Tibial nerve (tissue), 4 donors: Measurements from ENCODE around the gene SHISA2. TPM values are rescaled to one million over a fixed set of nuclear protein-coding genes. Genes with fewer than 3 reads are reported as not detected.

Source experiments
- DNase-seq, 2 donors: peaks; one replicate each; pipeline ENCODE4 v3.0.0-alpha.2; 2019; ENCODE audit warnings: low spot score in 2 of 2
- H3K27ac ChIP-seq, 4 donors: fragments of 200-600 bp; sonication (generic) in 3 of 4; one replicate each; pipeline ENCODE4 v1.5.1; 2017 to 2019; ENCODE audit warnings: mild to moderate bottlenecking in 1 of 4
- H3K27me3 ChIP-seq, 2 donors: fragments of 200-600 bp; sonication (generic) in 1 of 2; one replicate each; pipeline versions ENCODE4 v1.5.1 to v1.6.0; 2017 to 2019
- H3K36me3 ChIP-seq, 3 donors: fragments of 200-600 bp; sonication (generic); one replicate each; pipeline ENCODE4 v1.5.1; 2018 to 2019
- H3K4me1 ChIP-seq, 4 donors: fragments of 200-600 bp; sonication (generic) in 3 of 4; one replicate each; pipeline ENCODE4 v1.5.1; 2017 to 2019
- H3K4me3 ChIP-seq, 4 donors: fragments of 200-600 bp; sonication (generic) in 3 of 4; one replicate each; pipeline ENCODE4 v1.5.1; 2017 to 2019; ENCODE audit warnings: mild to moderate bottlenecking in 1 of 4, moderate library complexity in 1 of 4
- H3K9me3 ChIP-seq, 4 donors: fragments of 200-600 bp; sonication (generic) in 3 of 4; one replicate each; pipeline ENCODE4 v1.5.1; 2017 to 2019
- CTCF ChIP-seq, 5 experiments: fragments of 200-600 bp in 3 of 5; fragments of 450-650 bp in 2 of 5; sonication (generic) in 3 of 5; IDR thresholded peaks; one replicate each; pipeline ENCODE4 v1.5.1; 2016 to 2019; ENCODE audit warnings: antibody characterized with exemption in 5 of 5, mild to moderate bottlenecking in 3 of 5, moderate library complexity in 2 of 5
- EP300 ChIP-seq, 2 donors: sonication (generic); formaldehyde crosslinking; IDR thresholded peaks; one replicate each; pipeline ENCODE4 v1.6.1; 2017; ENCODE audit warnings: antibody characterized with exemption in 2 of 2, mild to moderate bottlenecking in 1 of 2
- POLR2A ChIP-seq, 2 donors: fragments of 450-650 bp; IDR thresholded peaks; one replicate each; pipeline ENCODE4 v1.6.1; 2017; ENCODE audit warnings: antibody characterized with exemption in 2 of 2, mild to moderate bottlenecking in 2 of 2, moderate library complexity in 2 of 2
- WGBS, 2 donors: methylation state at CpG; one replicate each; pipeline ENCODE4 v1.1.5; 2018; 5-methylcytosine and 5-hydroxymethylcytosine counted together
- total RNA-seq, 4 donors: library from RNA; depleted of rRNA; stranded (reverse); fragments of >200 nt; gene quantifications; one replicate each; pipeline ENCODE4 v1.1.0, GENCODE V29; 2016

The SHISA2 gene
- total RNA-seq, 4 donors from 2014 or later: 2.1 to 7.5 (median 4.6) TPM

DNA sequence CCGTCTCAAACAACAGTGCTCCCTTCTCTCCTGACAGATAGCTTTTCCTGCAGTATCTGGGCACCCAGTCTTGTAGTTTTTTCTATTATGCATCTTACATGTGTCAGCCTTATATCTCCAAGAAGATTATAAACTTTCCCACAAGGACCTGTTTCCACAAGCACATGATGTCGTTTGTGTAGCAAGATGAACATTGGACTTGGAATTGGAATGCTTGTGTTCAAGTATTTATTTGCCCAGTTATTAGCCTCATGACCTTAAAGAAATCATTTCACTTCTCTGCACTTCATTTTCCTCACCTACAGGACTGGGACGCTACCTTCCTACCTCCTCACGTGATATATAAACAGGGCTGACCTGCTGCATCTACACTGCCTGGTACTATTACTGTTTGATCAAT lies 21.5 kb downstream of the SHISA2 start:
- Histone ChIP-seq H3K4me3 (no peak overlapping the region), H3K27me3 (no peaks in the 10 kb centered on the region), H3K36me3 (no peaks in the 10 kb centered on the region), H3K4me1 (no peaks in the 10 kb centered on the region), H3K9me3 (no peaks in the 10 kb centered on the region), H3K27ac (no peak overlapping the region)
- no peak for DNase-seq
- 90 to 91% methylated on average over 4 of the region's 4 CpGs for WGBS, 2 donors
- TF ChIP-seq POLR2A (IDR thresholded peaks at IDR 0.05) (no peak), CTCF (IDR thresholded peaks at IDR 0.05) (no peak), EP300 (IDR thresholded peaks at IDR 0.05) (no peak)

DNA sequence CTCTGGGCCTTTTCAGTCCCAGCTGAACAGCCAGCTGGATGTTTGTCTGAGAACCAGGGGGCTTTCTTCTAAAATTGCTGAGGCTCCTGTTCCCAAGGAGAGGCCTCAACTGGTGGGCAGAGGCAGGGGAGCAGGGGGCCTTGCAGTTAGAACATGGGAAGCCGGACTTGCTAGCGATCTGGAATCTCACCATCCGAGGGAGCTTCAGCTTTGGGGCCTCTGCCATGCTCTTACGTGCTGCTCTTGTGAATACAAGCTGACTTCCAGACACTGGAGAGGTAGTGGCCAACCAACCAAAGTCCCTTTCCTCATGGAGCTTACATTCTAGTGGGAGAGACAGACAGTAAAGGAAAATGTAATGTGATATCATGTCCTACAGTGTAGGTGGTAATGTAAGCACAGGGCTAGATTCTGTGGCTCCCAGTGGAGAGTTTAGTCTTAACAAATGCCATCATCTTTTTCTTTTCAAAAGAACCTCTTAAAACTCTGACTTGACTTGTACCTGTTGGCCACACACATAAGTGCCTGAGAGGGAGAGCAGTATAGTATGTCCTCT lies 22.2 kb downstream of the SHISA2 start:
- Histone ChIP-seq H3K36me3 (no peaks in the 10 kb centered on the region), H3K4me3 (no peak overlapping the region), H3K4me1 (no peaks in the 10 kb centered on the region), H3K27me3 (no peaks in the 10 kb centered on the region), H3K9me3 (no peaks in the 10 kb centered on the region), H3K27ac (no peak overlapping the region)
- 83 to 88% methylated on average over 4 of the region's 4 CpGs for WGBS, 2 donors
- DNase-seq: no peak
- no peak for TF ChIP-seq EP300 (IDR thresholded peaks at IDR 0.05)
- no peak for TF ChIP-seq CTCF (IDR thresholded peaks at IDR 0.05)
- TF ChIP-seq POLR2A (IDR thresholded peaks at IDR 0.05): no peak

DNA sequence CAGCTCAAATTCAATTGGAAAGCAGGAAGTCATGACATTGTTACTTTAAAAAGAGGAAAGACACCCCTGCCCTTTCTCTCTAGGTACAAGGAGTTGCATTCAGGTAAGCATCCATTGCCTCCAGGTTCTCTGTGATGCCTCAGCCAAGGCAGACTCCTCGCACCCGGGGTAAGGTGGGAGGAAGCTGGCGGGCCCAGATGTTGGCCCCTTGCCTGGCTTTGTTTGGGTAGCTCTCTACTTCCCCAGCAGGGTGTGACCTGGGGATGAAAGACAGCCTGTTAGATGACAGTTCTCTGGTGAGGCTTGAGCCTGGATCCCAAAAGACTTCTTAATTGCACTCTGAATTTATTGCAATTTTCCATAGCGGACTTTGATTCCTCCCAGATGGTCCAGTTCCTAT lies 25.6 kb downstream of the SHISA2 start:
- no peaks in the 10 kb centered on the region for H3K9me3 ChIP-seq
- no peaks in the 10 kb centered on the region for H3K36me3 ChIP-seq
- no peaks in the 10 kb centered on the region for H3K27me3 ChIP-seq
- WGBS, 2 donors: 82 to 88% methylated on average over 1 to 4 of the region's 4 CpGs
- DNase-seq: no peak
- H3K27ac ChIP-seq: no peak overlapping the region
- peaks cover 0 to 3% (median 0%) of the 10 kb centered on the region in 4 donors for H3K4me1 ChIP-seq
- no peak for TF ChIP-seq CTCF (IDR thresholded peaks at IDR 0.05)
- TF ChIP-seq POLR2A (IDR thresholded peaks at IDR 0.05): no peak
- TF ChIP-seq EP300 (IDR thresholded peaks at IDR 0.05): no peak
- no peak overlapping the region for H3K4me3 ChIP-seq

- 93 to 95% methylated on average over 4 of the region's 4 CpGs for WGBS, 2 donors
- Histone ChIP-seq H3K27ac (no peak overlapping the region), H3K4me3 (no peak overlapping the region), H3K27me3 (no peaks in the 10 kb centered on the region), H3K36me3 (no peaks in the 10 kb centered on the region), H3K4me1 (peaks cover 0 to 3% (median 0%) of the 10 kb centered on the region in 4 donors), H3K9me3 (no peaks in the 10 kb centered on the region)
- TF ChIP-seq CTCF (IDR thresholded peaks at IDR 0.05): no peak
- no peak for TF ChIP-seq POLR2A (IDR thresholded peaks at IDR 0.05)
- no peak for TF ChIP-seq EP300 (IDR thresholded peaks at IDR 0.05)
- no peak for DNase-seq
Observed at GRCh38 chr13:26025771-26026170, 26.0 kb downstream of the SHISA2 start.

- no peaks in the 10 kb centered on the region for H3K9me3 ChIP-seq
- no peaks in the 10 kb centered on the region for H3K36me3 ChIP-seq
- no peak for TF ChIP-seq CTCF (IDR thresholded peaks at IDR 0.05)
- H3K4me1 ChIP-seq: peaks cover 0 to 3% (median 0%) of the 10 kb centered on the region in 4 donors
- 55 to 75% methylated on average over 12 of the region's 12 CpGs for WGBS, 2 donors
- H3K27me3 ChIP-seq: no peaks in the 10 kb centered on the region
- no peak overlapping the region for H3K27ac ChIP-seq
- H3K4me3 ChIP-seq: no peak overlapping the region
- no peak for DNase-seq
Observed at GRCh38 chr13:26025196-26025595, 26.6 kb downstream of the SHISA2 start.
